ENCODE data around the gene ZNF423.

ZNF423 gene

DNA sequence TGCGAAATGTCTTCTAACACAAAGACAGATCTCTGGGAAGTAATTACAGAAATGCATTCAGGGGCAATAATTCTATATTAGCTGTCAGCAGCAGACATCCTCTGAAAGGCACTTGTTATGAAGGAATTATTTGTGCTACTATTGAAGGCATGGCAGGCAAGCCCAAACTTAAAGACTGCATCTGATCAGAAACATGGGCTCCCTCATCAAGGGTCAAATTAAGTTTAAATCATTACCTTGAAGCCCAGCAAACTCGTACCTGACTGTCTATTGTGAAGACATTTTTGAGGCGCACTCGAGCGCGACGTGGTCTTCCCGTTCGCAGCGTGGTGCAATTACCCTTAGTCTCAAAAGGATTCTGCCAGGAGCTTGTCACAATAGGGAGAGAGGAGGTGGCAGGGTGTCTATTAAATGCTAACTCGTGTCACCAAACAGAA is 110.6 kb downstream of the ZNF423 start:
- no peak overlapping the region for H3K9ac ChIP-seq (ENCODE audit: low read length)
- H3K4me2 ChIP-seq (ENCODE audit: low read depth, low read length), result no peak overlapping the region
- H3K79me2 ChIP-seq (ENCODE audit: low read length), result no peaks in the 10 kb centered on the region
- H3K9me3 ChIP-seq (replicated peaks; ENCODE audit: insufficient read depth, low read length), result no peaks in the 10 kb centered on the region
- no peak for DNase-seq
- H3K9me2 ChIP-seq (replicated peaks; ENCODE audit: insufficient read depth, low read length), result no peaks in the 10 kb centered on the region
- H3K27ac ChIP-seq (ENCODE audit: low read length), result no peak overlapping the region
- no peak overlapping the region for H2AFZ ChIP-seq (ENCODE audit: low read length)
- no peaks in the 10 kb centered on the region for H3K4me1 ChIP-seq (ENCODE audit: low read length)
- H3K36me3 ChIP-seq (replicated peaks; ENCODE audit: insufficient read depth, low read length), result no peaks in the 10 kb centered on the region
- no peaks in the 10 kb centered on the region for H3F3A ChIP-seq (ENCODE audit: insufficient read depth, low read length)
- no peak overlapping the region for H3K4me3 ChIP-seq (ENCODE audit: low read length)
- TF ChIP-seq, protein P1, sequence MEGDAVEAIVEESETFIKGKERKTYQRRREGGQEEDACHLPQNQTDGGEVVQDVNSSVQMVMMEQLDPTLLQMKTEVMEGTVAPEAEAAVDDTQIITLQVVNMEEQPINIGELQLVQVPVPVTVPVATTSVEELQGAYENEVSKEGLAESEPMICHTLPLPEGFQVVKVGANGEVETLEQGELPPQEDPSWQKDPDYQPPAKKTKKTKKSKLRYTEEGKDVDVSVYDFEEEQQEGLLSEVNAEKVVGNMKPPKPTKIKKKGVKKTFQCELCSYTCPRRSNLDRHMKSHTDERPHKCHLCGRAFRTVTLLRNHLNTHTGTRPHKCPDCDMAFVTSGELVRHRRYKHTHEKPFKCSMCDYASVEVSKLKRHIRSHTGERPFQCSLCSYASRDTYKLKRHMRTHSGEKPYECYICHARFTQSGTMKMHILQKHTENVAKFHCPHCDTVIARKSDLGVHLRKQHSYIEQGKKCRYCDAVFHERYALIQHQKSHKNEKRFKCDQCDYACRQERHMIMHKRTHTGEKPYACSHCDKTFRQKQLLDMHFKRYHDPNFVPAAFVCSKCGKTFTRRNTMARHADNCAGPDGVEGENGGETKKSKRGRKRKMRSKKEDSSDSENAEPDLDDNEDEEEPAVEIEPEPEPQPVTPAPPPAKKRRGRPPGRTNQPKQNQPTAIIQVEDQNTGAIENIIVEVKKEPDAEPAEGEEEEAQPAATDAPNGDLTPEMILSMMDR (IDR thresholded peaks at IDR 0.05; ENCODE audit: low read length), result no peak
- no peak for TF ChIP-seq EZH2phosphoT487 (IDR thresholded peaks at IDR 0.05; ENCODE audit: low read length)
- TF ChIP-seq EZH2 (optimal IDR thresholded peaks at IDR 0.05; ENCODE audit: low read depth, low read length), result no peak
- H3K27me3 ChIP-seq (replicated peaks; ENCODE audit: insufficient read depth, low read length), result peaks cover 71% of the 10 kb centered on the region
- H4K20me1 ChIP-seq (ENCODE audit: insufficient read depth, low read length), result no peaks in the 10 kb centered on the region

DNA sequence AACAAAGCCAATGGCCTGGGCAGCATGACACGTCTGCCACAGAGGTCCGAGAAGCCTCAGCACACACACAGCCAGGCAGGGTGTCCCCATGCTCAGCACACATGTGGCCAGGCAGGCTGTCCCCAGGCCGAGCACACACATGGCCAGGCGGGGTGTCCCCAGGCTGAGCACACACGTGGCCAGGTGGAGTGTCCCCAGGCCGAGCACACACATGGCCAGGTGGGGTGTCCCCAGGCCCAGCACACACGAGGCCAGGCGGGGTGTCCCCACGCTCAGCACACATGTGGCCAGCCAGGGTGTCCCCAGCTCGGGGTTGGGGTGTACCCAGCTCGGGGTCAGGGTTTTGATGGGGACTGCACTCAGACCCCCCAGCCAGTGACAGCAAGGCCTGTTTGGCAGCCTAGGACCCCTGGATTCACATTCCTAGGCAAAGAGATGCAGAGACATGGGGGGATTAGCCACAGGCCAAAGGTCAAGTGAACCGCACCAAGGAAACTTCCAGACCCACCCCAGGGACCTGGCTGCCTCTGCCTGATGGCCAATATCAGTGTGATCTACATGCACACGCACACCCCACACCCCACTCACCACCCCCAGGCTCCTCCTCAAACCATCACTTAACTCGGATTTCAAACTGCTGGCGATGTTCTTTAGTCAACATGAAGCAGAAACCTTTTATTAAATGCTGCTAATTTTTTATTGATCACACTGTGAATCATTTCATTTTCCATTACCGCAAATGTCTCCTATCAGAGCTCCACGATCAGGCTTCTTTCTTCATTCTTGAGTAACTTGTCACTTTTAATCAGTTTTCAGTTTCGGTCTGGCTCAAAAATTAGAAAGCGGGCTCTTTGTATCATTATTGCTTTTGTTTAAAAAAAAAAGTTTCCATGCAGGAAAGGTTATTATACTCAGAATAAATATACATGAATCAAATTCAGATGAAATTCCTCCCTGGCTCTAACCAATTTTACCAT is 111.4 kb downstream of the ZNF423 start:
- Histone ChIP-seq H4K20me1 (ENCODE audit: insufficient read depth, low read length) (no peaks in the 10 kb centered on the region), H3K4me1 (ENCODE audit: low read length) (no peaks in the 10 kb centered on the region), H3K27me3 (replicated peaks; ENCODE audit: insufficient read depth, low read length) (peaks cover 72% of the 10 kb centered on the region), H3F3A (ENCODE audit: insufficient read depth, low read length) (no peaks in the 10 kb centered on the region), H2AFZ (ENCODE audit: low read length) (no peak overlapping the region), H3K9me3 (replicated peaks; ENCODE audit: insufficient read depth, low read length) (no peaks in the 10 kb centered on the region), H3K4me2 (ENCODE audit: low read depth, low read length) (no peak overlapping the region), H3K36me3 (replicated peaks; ENCODE audit: insufficient read depth, low read length) (no peaks in the 10 kb centered on the region), H3K9ac (ENCODE audit: low read length) (no peak overlapping the region), H3K79me2 (ENCODE audit: low read length) (no peaks in the 10 kb centered on the region), H3K4me3 (ENCODE audit: low read length) (no peak overlapping the region), H3K27ac (ENCODE audit: low read length) (no peak overlapping the region), H3K9me2 (replicated peaks; ENCODE audit: insufficient read depth, low read length) (no peaks in the 10 kb centered on the region)
- DNase-seq, result no peak
- TF ChIP-seq EZH2 (optimal IDR thresholded peaks at IDR 0.05; ENCODE audit: low read depth, low read length), result no peak
- TF ChIP-seq EZH2phosphoT487 (IDR thresholded peaks at IDR 0.05; ENCODE audit: low read length), result no peak
- TF ChIP-seq, protein P1 (IDR thresholded peaks at IDR 0.05; ENCODE audit: low read length), result no peak

DNA sequence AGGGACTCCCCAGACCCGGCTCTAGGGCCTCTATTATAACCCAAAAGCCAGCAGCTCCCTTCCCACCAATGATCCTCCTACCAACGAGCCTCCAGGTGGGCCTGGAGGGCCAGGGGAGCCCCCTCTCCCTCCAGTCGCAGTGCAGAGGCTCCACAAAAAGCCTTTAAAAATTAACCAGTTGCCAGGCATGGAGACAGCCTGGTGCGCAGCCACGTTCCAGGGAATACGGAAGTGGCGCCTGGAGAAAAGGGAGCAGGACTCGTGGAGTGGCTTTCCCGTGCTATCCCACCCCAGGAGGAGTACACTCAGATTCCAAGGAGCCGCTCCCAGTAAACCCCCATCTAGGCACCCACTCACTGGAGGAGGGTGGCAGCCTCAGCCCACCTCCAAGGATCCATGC is 112.3 kb downstream of the ZNF423 start:
- no peak overlapping the region for H3K9ac ChIP-seq (ENCODE audit: low read length)
- TF ChIP-seq EZH2phosphoT487 (IDR thresholded peaks at IDR 0.05; ENCODE audit: low read length), result no peak
- TF ChIP-seq, protein P1 (IDR thresholded peaks at IDR 0.05; ENCODE audit: low read length), result no peak
- TF ChIP-seq EZH2 (optimal IDR thresholded peaks at IDR 0.05; ENCODE audit: low read depth, low read length), result no peak
- H2AFZ ChIP-seq (ENCODE audit: low read length), result no peak overlapping the region
- no peak overlapping the region for H3K4me2 ChIP-seq (ENCODE audit: low read depth, low read length)
- H3K9me3 ChIP-seq (replicated peaks; ENCODE audit: insufficient read depth, low read length), result no peaks in the 10 kb centered on the region
- H3F3A ChIP-seq (ENCODE audit: insufficient read depth, low read length), result no peaks in the 10 kb centered on the region
- no peak overlapping the region for H3K4me3 ChIP-seq (ENCODE audit: low read length)
- no peaks in the 10 kb centered on the region for H3K9me2 ChIP-seq (replicated peaks; ENCODE audit: insufficient read depth, low read length)
- no peaks in the 10 kb centered on the region for H3K79me2 ChIP-seq (ENCODE audit: low read length)
- peaks cover 73% of the 10 kb centered on the region for H3K27me3 ChIP-seq (replicated peaks; ENCODE audit: insufficient read depth, low read length)
- H3K4me1 ChIP-seq (ENCODE audit: low read length), result no peaks in the 10 kb centered on the region
- no peak for DNase-seq
- no peak overlapping the region for H3K27ac ChIP-seq (ENCODE audit: low read length)
- H3K36me3 ChIP-seq (replicated peaks; ENCODE audit: insufficient read depth, low read length), result no peaks in the 10 kb centered on the region
- no peaks in the 10 kb centered on the region for H4K20me1 ChIP-seq (ENCODE audit: insufficient read depth, low read length)

Measured in MM.1S (cell line).